ENCODE data around the gene LRRC28.
"Not testable (repeated sequence)": the region's sequence is repeated elsewhere in the genome, so short reads cannot be mapped to it uniquely, and the experiment has no call there.

Gene LRRC28

GRCh38 chr15:99234160-99234559 is 17.1 kb upstream of the LRRC28 start:
- not testable (repeated sequence) for H3K36me3 Mint-ChIP-seq (ENCODE audit: low read depth); H3K4me1 Mint-ChIP-seq (ENCODE audit: low read depth); H3K4me3 Mint-ChIP-seq; H3K27me3 Mint-ChIP-seq (ENCODE audit: low read depth); H3K9me3 Mint-ChIP-seq; DNase-seq (ENCODE audit: low spot score); H3K27ac Mint-ChIP-seq

GRCh38 chr15:99238849-99239248 is 12.4 kb upstream of the LRRC28 start:
- Mint-ChIP-seq H3K4me1 (ENCODE audit: low read depth) (peaks cover 9% of the 10 kb centered on the region), H3K27me3 (ENCODE audit: low read depth) (peaks cover 1% of the 10 kb centered on the region), H3K9me3 (no peaks in the 10 kb centered on the region), H3K27ac (no peak overlapping the region), H3K4me3 (no peak overlapping the region), H3K36me3 (ENCODE audit: low read depth) (no peaks in the 10 kb centered on the region)
- DNase-seq (ENCODE audit: low spot score) = no peak

GRCh38 chr15:99239545-99240198 is 11.6 kb upstream of the LRRC28 start:
- Mint-ChIP-seq H3K4me1 (ENCODE audit: low read depth) (peaks cover 9% of the 10 kb centered on the region), H3K36me3 (ENCODE audit: low read depth) (no peaks in the 10 kb centered on the region), H3K9me3 (no peaks in the 10 kb centered on the region), H3K4me3 (no peak overlapping the region), H3K27ac (no peak overlapping the region), H3K27me3 (ENCODE audit: low read depth) (peaks cover 1% of the 10 kb centered on the region)
- peak; percentile 23 for DNase-seq (ENCODE audit: low spot score)

GRCh38 chr15:99241752-99242151 is 9.5 kb upstream of the LRRC28 start:
- H3K4me3 Mint-ChIP-seq = no peak overlapping the region
- no peak for DNase-seq (ENCODE audit: low spot score)
- H3K4me1 Mint-ChIP-seq (ENCODE audit: low read depth) = peaks cover 9% of the 10 kb centered on the region
- H3K36me3 Mint-ChIP-seq (ENCODE audit: low read depth) = no peaks in the 10 kb centered on the region
- no peaks in the 10 kb centered on the region for H3K9me3 Mint-ChIP-seq
- peaks cover 1% of the 10 kb centered on the region for H3K27me3 Mint-ChIP-seq (ENCODE audit: low read depth)
- no peak overlapping the region for H3K27ac Mint-ChIP-seq

- H3K9me3 Mint-ChIP-seq = no peaks in the 10 kb centered on the region
- peaks cover 9% of the 10 kb centered on the region for H3K4me1 Mint-ChIP-seq (ENCODE audit: low read depth)
These were observed 7.0 kb upstream of the LRRC28 start for GRCh38 chr15:99244306-99244705.

GRCh38 chr15:99247062-99247461 is 4.2 kb upstream of the LRRC28 start:
- Mint-ChIP-seq H3K4me3 (no peak overlapping the region), H3K4me1 (ENCODE audit: low read depth) (peaks cover 7% of the 10 kb centered on the region), H3K27me3 (ENCODE audit: low read depth) (peaks cover 1% of the 10 kb centered on the region), H3K9me3 (peaks cover 5% of the 10 kb centered on the region), H3K36me3 (ENCODE audit: low read depth) (peaks cover 4% of the 10 kb centered on the region), H3K27ac (no peak overlapping the region)
- no peak for DNase-seq (ENCODE audit: low spot score)

More at GRCh38 chr15:99244306-99244705, 7.0 kb upstream of the LRRC28 start:
- peaks cover 1% of the 10 kb centered on the region for H3K27me3 Mint-ChIP-seq (ENCODE audit: low read depth)
- DNase-seq (ENCODE audit: low spot score) = no peak
- H3K4me3 Mint-ChIP-seq = no peak overlapping the region
- H3K27ac Mint-ChIP-seq = no peak overlapping the region
- no peaks in the 10 kb centered on the region for H3K36me3 Mint-ChIP-seq (ENCODE audit: low read depth)

GRCh38 chr15:99248000-99248715 is 3.1 kb upstream of the LRRC28 start:
- Mint-ChIP-seq H3K27me3 (ENCODE audit: low read depth) (no peaks in the 10 kb centered on the region), H3K9me3 (peaks cover 5% of the 10 kb centered on the region), H3K4me3 (no peak overlapping the region), H3K27ac (no peak overlapping the region), H3K36me3 (ENCODE audit: low read depth) (peaks cover 4% of the 10 kb centered on the region), H3K4me1 (ENCODE audit: low read depth) (peaks cover 15% of the 10 kb centered on the region)
- no peak for DNase-seq (ENCODE audit: low spot score)

- Mint-ChIP-seq H3K9me3 (peaks cover 5% of the 10 kb centered on the region), H3K36me3 (ENCODE audit: low read depth) (peaks cover 4% of the 10 kb centered on the region), H3K27me3 (ENCODE audit: low read depth) (no peaks in the 10 kb centered on the region), H3K4me3 (no peak within 1 kb of the TSS), H3K4me1 (ENCODE audit: low read depth) (peaks cover 24% of the 10 kb centered on the region), H3K27ac (peak within 1 kb of the TSS; percentile 87)
- DNase-seq (ENCODE audit: low spot score) = no peak
These were observed 1.9 kb upstream of the LRRC28 start, which contains the start of gene TTC23 for GRCh38 chr15:99249270-99249841. Gene TTC23 (minus strand): TSS chr15:99249581. CDS start chr15:99228712, 20,869 bp downstream.

GRCh38 chr15:99250001-99250400 is 1.3 kb upstream of the LRRC28 start:
- peaks cover 5% of the 10 kb centered on the region for H3K9me3 Mint-ChIP-seq
- H3K4me3 Mint-ChIP-seq = no peak overlapping the region

GRCh38 chr15:99250494-99250856 is 806 bp upstream of the LRRC28 start:
- Mint-ChIP-seq H3K27ac (peak overlapping the region; percentile 87), H3K9me3 (peaks cover 5% of the 10 kb centered on the region), H3K36me3 (ENCODE audit: low read depth) (peaks cover 4% of the 10 kb centered on the region), H3K4me3 (no peak overlapping the region), H3K27me3 (ENCODE audit: low read depth) (no peaks in the 10 kb centered on the region), H3K4me1 (ENCODE audit: low read depth) (peaks cover 24% of the 10 kb centered on the region)
- no peak for DNase-seq (ENCODE audit: low spot score)

More at GRCh38 chr15:99250001-99250400, 1.3 kb upstream of the LRRC28 start:
- Mint-ChIP-seq H3K27me3 (ENCODE audit: low read depth) (no peaks in the 10 kb centered on the region), H3K27ac (no peak overlapping the region), H3K4me1 (ENCODE audit: low read depth) (peaks cover 24% of the 10 kb centered on the region), H3K36me3 (ENCODE audit: low read depth) (peaks cover 4% of the 10 kb centered on the region)
- no peak for DNase-seq (ENCODE audit: low spot score)

- H3K27me3 Mint-ChIP-seq (ENCODE audit: low read depth) = no peaks in the 10 kb centered on the region
- peaks cover 16% of the 10 kb centered on the region for H3K36me3 Mint-ChIP-seq (ENCODE audit: low read depth)
- H3K4me1 Mint-ChIP-seq (ENCODE audit: low read depth) = peaks cover 24% of the 10 kb centered on the region
- no peak for DNase-seq (ENCODE audit: low spot score)
- peaks cover 5% of the 10 kb centered on the region for H3K9me3 Mint-ChIP-seq
- peak overlapping the region; percentile 83 for H3K27ac Mint-ChIP-seq
- H3K4me3 Mint-ChIP-seq = no peak overlapping the region
These were observed 1.0 kb downstream of the LRRC28 start for GRCh38 chr15:99252326-99252725.

- DNase-seq (ENCODE audit: low spot score) = peak; percentile 32
- Mint-ChIP-seq H3K9me3 (peaks cover 5% of the 10 kb centered on the region), H3K27ac (peak overlapping the region; percentile 74), H3K4me3 (peak overlapping the region; percentile 68), H3K4me1 (ENCODE audit: low read depth) (peaks cover 24% of the 10 kb centered on the region), H3K27me3 (ENCODE audit: low read depth) (no peaks in the 10 kb centered on the region), H3K36me3 (ENCODE audit: low read depth) (peaks cover 23% of the 10 kb centered on the region)
These were observed 2.3 kb downstream of the LRRC28 start for GRCh38 chr15:99253381-99254090.

GRCh38 chr15:99257107-99257750 is 5.9 kb downstream of the LRRC28 start:
- no peak for DNase-seq (ENCODE audit: low spot score)
- H3K9me3 Mint-ChIP-seq = no peaks in the 10 kb centered on the region
- peaks cover 16% of the 10 kb centered on the region for H3K4me1 Mint-ChIP-seq (ENCODE audit: low read depth)
- no peaks in the 10 kb centered on the region for H3K27me3 Mint-ChIP-seq (ENCODE audit: low read depth)
- peaks cover 24% of the 10 kb centered on the region for H3K36me3 Mint-ChIP-seq (ENCODE audit: low read depth)
- no peak overlapping the region for H3K4me3 Mint-ChIP-seq
- no peak overlapping the region for H3K27ac Mint-ChIP-seq

Data from T-helper 2 cell treated with Interferon-gamma antibody and Interleukin-4, amounts not matched to agents 5 μg/mL and 100 μg/mL, for 36 hours (primary cell).